Mesendoderm (in vitro differentiated cells): ENCODE measurements around the gene AKAP13.
A peak's percentile ranks its signal among the peaks of the same experiment; 100 is the strongest.

Experiments used
- DNase-seq: peaks from one replicate; pipeline ENCODE4 v3.0.0; 2013
- H2AK5ac ChIP-seq: 2 replicates; pipeline ENCODE4 v1.6.1; 2013; ENCODE audit warnings: low read length, inconsistent platforms
- H2BK120ac ChIP-seq: 2 replicates; pipeline ENCODE4 v1.6.1; 2013; ENCODE audit warnings: low read depth, mild to moderate bottlenecking, low read length, moderate library complexity, mixed read lengths
- H2BK15ac ChIP-seq: replicated peaks from 2 replicates; pipeline ENCODE4 v1.6.1; 2013; ENCODE audit warnings: low read depth, mild to moderate bottlenecking, moderate library complexity
- H2BK5ac ChIP-seq: 2 replicates; pipeline ENCODE4 v1.6.1; 2013; ENCODE audit warnings: low read length, inconsistent platforms
- H3K18ac ChIP-seq: 2 replicates; pipeline ENCODE4 v1.6.1; 2013; ENCODE audit warnings: mild to moderate bottlenecking, low read length, mixed read lengths
- H3K23ac ChIP-seq: one replicate; pipeline ENCODE4 v1.6.1; 2013; ENCODE audit warnings: low read length
- H3K27ac ChIP-seq: 2 replicates; pipeline ENCODE4 v1.5.1; 2013; ENCODE audit warnings: low read depth, mild to moderate bottlenecking, inconsistent platforms, low read length, moderate library complexity
- H3K27me3 ChIP-seq: 2 replicates; pipeline ENCODE4 v1.6.1; 2013; ENCODE audit warnings: low read length, control low read depth, mild to moderate bottlenecking, inconsistent platforms; ENCODE audit not compliant: insufficient read depth, poor library complexity
- H3K36me3 ChIP-seq: 2 replicates; pipeline ENCODE4 v1.6.1; 2013; ENCODE audit warnings: low read length, inconsistent platforms; ENCODE audit not compliant: control insufficient read depth, insufficient read depth
- H3K4ac ChIP-seq: one replicate; pipeline ENCODE4 v1.6.1; 2013; ENCODE audit warnings: low read depth, mild to moderate bottlenecking, low read length, moderate library complexity
- H3K4me1 ChIP-seq: 2 replicates; pipeline ENCODE4 v1.6.1; 2013; ENCODE audit warnings: low read depth, low read length, inconsistent platforms; ENCODE audit not compliant: control insufficient read depth
- H3K4me2 ChIP-seq: 2 replicates; pipeline ENCODE4 v1.6.1; 2013; ENCODE audit warnings: low read length
- H3K4me3 ChIP-seq: 2 replicates; pipeline ENCODE4 v1.5.1; 2013; ENCODE audit warnings: mild to moderate bottlenecking, low read length
- H3K56ac ChIP-seq: one replicate; pipeline ENCODE4 v1.6.1; 2013; ENCODE audit warnings: low read length
- H3K79me1 ChIP-seq: 2 replicates; pipeline ENCODE4 v1.6.1; 2013; ENCODE audit warnings: low read length, inconsistent platforms
- H3K79me2 ChIP-seq: 2 replicates; pipeline ENCODE4 v1.6.1; 2013; ENCODE audit warnings: mild to moderate bottlenecking, low read length; ENCODE audit not compliant: control insufficient read depth, insufficient read depth
- H3K9ac ChIP-seq: 2 replicates; pipeline ENCODE4 v1.6.1; 2013; ENCODE audit warnings: low read length, inconsistent platforms
- H4K5ac ChIP-seq: one replicate; pipeline ENCODE4 v1.6.1; 2013; ENCODE audit warnings: low read length
- H4K8ac ChIP-seq: one replicate; pipeline ENCODE4 v1.6.1; 2013; ENCODE audit warnings: low read depth, mild to moderate bottlenecking, control low read depth, low read length, moderate library complexity
- WGBS: extraction: QIAGEN DNeasy Blood & Tissue Kit; methylation state at CpG from one replicate; pipeline ENCODE4 v1.1.7; 2013; ENCODE audit warnings: low lambda C conversion rate, missing lambda C conversion rate; ENCODE audit not compliant: insufficient coverage; ENCODE audit errors: extremely low coverage; 5-methylcytosine and 5-hydroxymethylcytosine counted together

Gene AKAP13

DNA sequence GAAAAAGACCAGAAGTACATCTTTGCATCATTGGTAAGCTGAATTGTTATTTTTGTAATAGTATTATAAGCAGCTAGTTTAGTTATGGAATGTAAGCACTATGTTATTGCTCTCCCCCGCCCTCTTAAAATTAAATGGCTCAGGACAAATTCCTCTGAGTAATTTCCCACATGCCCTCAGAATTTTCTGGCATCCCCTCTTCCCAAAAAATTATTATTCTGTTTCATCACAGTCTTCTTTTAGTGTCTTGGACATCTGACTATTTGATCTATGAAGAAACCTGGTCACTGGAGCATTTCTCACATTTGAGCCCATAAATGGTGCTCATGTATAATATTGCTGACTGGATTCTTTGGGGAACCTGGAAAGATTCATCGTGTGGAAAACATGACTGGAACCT, 346.1 kb downstream of the AKAP13 start:
- WGBS, result no CpG with 5 or more reads among the region's 2 CpGs
- Histone ChIP-seq H3K18ac (no peak overlapping the region), H3K79me2 (no peaks in the 10 kb centered on the region), H3K56ac (no peak overlapping the region), H3K4me1 (no peaks in the 10 kb centered on the region), H4K8ac (no peak overlapping the region), H3K9ac (no peak overlapping the region), H3K4ac (no peak overlapping the region), H2BK15ac (no peak overlapping the region), H3K36me3 (peaks cover 6% of the 10 kb centered on the region), H3K27ac (no peak overlapping the region), H3K79me1 (no peaks in the 10 kb centered on the region), H3K4me3 (no peak overlapping the region), H2BK5ac (no peak overlapping the region), H2BK120ac (no peak overlapping the region), H2AK5ac (no peak overlapping the region), H3K27me3 (no peaks in the 10 kb centered on the region), H3K4me2 (no peak overlapping the region), H3K23ac (no peak overlapping the region), H4K5ac (no peak overlapping the region)
- DNase-seq, result no peak

DNA sequence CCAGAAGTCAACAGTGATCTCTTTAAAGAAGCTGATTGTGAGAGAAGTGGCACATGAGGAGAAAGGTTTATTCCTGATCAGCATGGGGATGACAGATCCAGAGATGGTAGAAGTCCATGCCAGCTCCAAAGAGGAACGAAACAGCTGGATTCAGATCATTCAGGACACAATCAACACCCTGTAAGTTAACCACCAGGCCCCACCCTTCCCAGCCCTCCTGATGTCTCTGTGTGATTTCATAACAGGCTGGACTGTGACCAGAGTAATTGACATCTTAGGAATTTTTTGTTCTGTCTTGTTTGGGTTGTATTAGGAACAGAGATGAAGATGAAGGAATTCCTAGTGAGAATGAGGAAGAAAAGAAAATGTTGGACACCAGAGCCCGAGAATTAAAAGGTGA, 346.7 kb downstream of the AKAP13 start:
- Histone ChIP-seq H2AK5ac (no peak overlapping the region), H3K36me3 (peaks cover 6% of the 10 kb centered on the region), H2BK5ac (no peak overlapping the region), H3K23ac (no peak overlapping the region), H4K8ac (no peak overlapping the region), H4K5ac (no peak overlapping the region), H3K56ac (no peak overlapping the region), H3K18ac (no peak overlapping the region), H3K4ac (no peak overlapping the region), H3K27me3 (no peaks in the 10 kb centered on the region), H3K79me2 (no peaks in the 10 kb centered on the region), H3K4me3 (no peak overlapping the region), H3K9ac (no peak overlapping the region), H2BK15ac (no peak overlapping the region), H3K4me2 (no peak overlapping the region), H3K27ac (no peak overlapping the region), H3K4me1 (no peaks in the 10 kb centered on the region), H3K79me1 (no peaks in the 10 kb centered on the region), H2BK120ac (no peak overlapping the region)
- no CpG with 5 or more reads among the region's 2 CpGs for WGBS
- no peak for DNase-seq

DNA sequence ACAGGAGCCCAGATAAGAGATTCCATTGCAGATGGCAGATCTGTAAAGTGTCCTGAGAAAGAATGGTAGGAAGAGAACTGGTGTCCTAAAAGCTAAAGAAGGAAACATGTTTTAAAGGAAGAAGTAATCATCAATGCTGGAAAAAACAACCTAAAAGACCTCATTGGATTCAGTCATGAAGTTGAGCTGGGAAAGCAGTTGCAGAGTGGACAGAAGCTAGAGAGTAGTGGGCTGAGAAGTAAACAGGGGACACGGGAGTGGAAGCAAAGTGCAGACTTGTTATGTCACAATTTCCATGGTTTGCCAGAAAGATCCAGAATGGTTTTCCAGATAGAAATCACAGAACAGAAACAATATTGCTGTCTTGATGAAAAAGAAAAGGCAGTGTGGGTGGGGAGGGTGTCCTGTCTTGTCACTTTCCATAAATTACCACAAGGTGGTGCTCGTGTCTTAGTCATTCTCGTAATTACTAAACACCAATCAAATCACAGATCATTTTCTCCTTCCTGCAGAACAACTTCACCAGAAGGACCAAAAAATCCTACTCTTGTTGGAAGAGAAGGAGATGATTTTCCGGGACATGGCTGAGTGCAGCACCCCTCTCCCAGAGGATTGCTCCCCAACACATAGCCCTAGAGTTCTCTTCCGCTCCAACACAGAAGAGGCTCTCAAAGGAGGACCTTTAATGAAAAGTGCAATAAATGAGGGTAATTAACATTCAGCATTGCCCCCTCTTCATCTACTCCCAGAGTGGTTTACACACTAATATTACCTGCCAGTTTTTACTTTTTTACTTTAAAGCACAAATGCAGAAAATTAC, 349.8 kb downstream of the AKAP13 start:
- H3K36me3 ChIP-seq, result peaks cover 9% of the 10 kb centered on the region
- DNase-seq, result peak; percentile 71
- H3K18ac ChIP-seq, result no peak overlapping the region
- WGBS, result no CpG with 5 or more reads among the region's 5 CpGs
- H3K4me1 ChIP-seq, result no peaks in the 10 kb centered on the region
- no peaks in the 10 kb centered on the region for H3K27me3 ChIP-seq
- no peak overlapping the region for H3K9ac ChIP-seq
- H3K56ac ChIP-seq, result no peak overlapping the region
- H3K27ac ChIP-seq, result no peak overlapping the region
- H3K4me2 ChIP-seq, result no peak overlapping the region
- no peak overlapping the region for H4K8ac ChIP-seq
- no peak overlapping the region for H2AK5ac ChIP-seq
- H3K79me1 ChIP-seq, result no peaks in the 10 kb centered on the region
- no peaks in the 10 kb centered on the region for H3K79me2 ChIP-seq
- no peak overlapping the region for H3K4me3 ChIP-seq
- no peak overlapping the region for H2BK15ac ChIP-seq
- no peak overlapping the region for H3K23ac ChIP-seq
- H3K4ac ChIP-seq, result no peak overlapping the region
- H2BK120ac ChIP-seq, result no peak overlapping the region
- H2BK5ac ChIP-seq, result no peak overlapping the region
- no peak overlapping the region for H4K5ac ChIP-seq

DNA sequence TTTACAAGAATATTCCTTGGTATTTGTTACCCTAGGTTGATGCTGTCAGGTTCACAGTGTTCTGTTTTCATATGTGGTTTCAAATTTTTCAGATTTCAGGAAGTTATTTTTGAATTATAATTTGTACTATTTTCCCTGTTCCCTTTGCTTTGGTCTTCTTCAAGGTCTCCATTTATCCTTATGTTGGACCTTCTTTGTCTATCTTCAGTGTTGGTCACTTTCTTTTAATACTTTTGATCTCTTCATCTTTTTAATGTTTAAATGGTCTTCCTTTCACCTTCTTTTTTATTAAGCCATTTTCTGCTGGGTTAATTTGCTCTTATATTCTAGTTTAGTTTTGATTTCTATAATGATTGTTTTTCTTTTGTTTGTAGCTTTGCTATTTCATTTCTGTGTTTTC, 353.0 kb downstream of the AKAP13 start:
- H2BK15ac ChIP-seq, result no peak overlapping the region
- H3K79me1 ChIP-seq, result no peaks in the 10 kb centered on the region

DNA sequence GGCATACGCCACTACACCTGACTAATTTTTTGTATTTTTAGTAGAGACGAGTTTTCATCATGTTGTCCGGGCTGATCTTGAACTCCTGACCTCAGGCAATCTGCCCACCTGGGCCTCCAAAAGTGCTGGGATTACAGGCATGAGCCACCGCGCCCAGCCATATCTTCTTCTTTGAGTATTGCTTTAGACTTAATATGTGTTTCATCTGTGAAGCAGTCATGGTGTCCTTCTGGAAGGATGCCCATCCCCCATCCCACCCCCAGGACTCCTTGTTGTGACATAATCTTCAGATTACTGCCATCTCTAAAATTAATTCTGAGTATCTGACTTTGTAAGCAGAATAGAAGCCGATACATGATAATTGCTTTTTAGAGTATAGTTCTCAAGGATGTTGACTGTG, 356.7 kb downstream of the AKAP13 start:
- Histone ChIP-seq H3K23ac (no peak overlapping the region), H3K4ac (no peak overlapping the region), H3K79me1 (no peaks in the 10 kb centered on the region), H3K4me2 (no peak overlapping the region), H3K18ac (no peak overlapping the region), H3K27ac (no peak overlapping the region), H3K79me2 (no peaks in the 10 kb centered on the region), H2AK5ac (no peak overlapping the region), H3K36me3 (peaks cover 10% of the 10 kb centered on the region), H2BK5ac (no peak overlapping the region), H3K9ac (no peak overlapping the region), H2BK15ac (no peak overlapping the region), H3K27me3 (no peaks in the 10 kb centered on the region), H3K4me1 (no peaks in the 10 kb centered on the region), H4K8ac (no peak overlapping the region), H2BK120ac (no peak overlapping the region), H3K56ac (no peak overlapping the region), H4K5ac (no peak overlapping the region), H3K4me3 (no peak overlapping the region)
- DNase-seq, result no peak
- no CpG with 5 or more reads among the region's 6 CpGs for WGBS

More for the DNA sequence above, 353.0 kb downstream of the AKAP13 start:
- no peak overlapping the region for H3K18ac ChIP-seq
- no peak overlapping the region for H3K56ac ChIP-seq
- no peaks in the 10 kb centered on the region for H3K4me1 ChIP-seq
- DNase-seq, result no peak
- H2BK120ac ChIP-seq, result no peak overlapping the region
- peaks cover 10% of the 10 kb centered on the region for H3K36me3 ChIP-seq
- H3K9ac ChIP-seq, result no peak overlapping the region
- no peak overlapping the region for H3K4ac ChIP-seq
- H4K8ac ChIP-seq, result no peak overlapping the region
- no peak overlapping the region for H2AK5ac ChIP-seq
- H3K23ac ChIP-seq, result no peak overlapping the region
- H3K27me3 ChIP-seq, result no peaks in the 10 kb centered on the region
- no peak overlapping the region for H3K4me2 ChIP-seq
- no peak overlapping the region for H3K4me3 ChIP-seq
- no peak overlapping the region for H2BK5ac ChIP-seq
- H3K79me2 ChIP-seq, result no peaks in the 10 kb centered on the region
- H4K5ac ChIP-seq, result no peak overlapping the region
- H3K27ac ChIP-seq, result no peak overlapping the region

DNA sequence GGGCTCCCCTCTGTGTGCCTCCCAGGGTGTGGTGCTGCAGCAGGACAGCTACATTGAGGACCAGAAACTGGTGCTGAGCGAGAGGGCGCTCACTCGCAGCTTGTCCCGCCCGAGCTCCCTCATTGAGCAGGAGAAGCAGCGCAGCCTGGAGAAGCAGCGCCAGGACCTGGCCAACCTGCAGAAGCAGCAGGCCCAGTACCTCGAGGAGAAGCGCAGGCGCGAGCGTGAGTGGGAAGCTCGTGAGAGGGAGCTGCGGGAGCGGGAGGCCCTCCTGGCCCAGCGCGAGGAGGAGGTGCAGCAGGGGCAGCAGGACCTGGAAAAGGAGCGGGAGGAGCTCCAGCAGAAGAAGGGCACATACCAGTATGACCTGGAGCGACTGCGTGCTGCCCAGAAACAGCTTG, 360.6 kb downstream of the AKAP13 start:
- no peak overlapping the region for H2BK15ac ChIP-seq
- no peak for DNase-seq
- H3K27ac ChIP-seq, result no peak overlapping the region
- H3K9ac ChIP-seq, result no peak overlapping the region
- H3K79me1 ChIP-seq, result no peaks in the 10 kb centered on the region
- H3K4ac ChIP-seq, result no peak overlapping the region
- no peak overlapping the region for H4K5ac ChIP-seq
- no peaks in the 10 kb centered on the region for H3K27me3 ChIP-seq
- H3K18ac ChIP-seq, result no peak overlapping the region
- no peak overlapping the region for H3K4me2 ChIP-seq
- H3K4me3 ChIP-seq, result no peak overlapping the region
- H3K4me1 ChIP-seq, result no peaks in the 10 kb centered on the region
- H3K23ac ChIP-seq, result no peak overlapping the region
- no peak overlapping the region for H3K56ac ChIP-seq
- WGBS, result no CpG with 5 or more reads among the region's 20 CpGs
- H2BK5ac ChIP-seq, result no peak overlapping the region
- no peak overlapping the region for H2AK5ac ChIP-seq
- H3K79me2 ChIP-seq, result no peaks in the 10 kb centered on the region
- H3K36me3 ChIP-seq, result peaks cover 7% of the 10 kb centered on the region
- H2BK120ac ChIP-seq, result no peak overlapping the region
- no peak overlapping the region for H4K8ac ChIP-seq
